Measurements from ENCODE around the gene CCNL2. TPM values are rescaled to one million over a fixed set of nuclear protein-coding genes. Genes with fewer than 3 reads are reported as not detected.
A peak's percentile ranks its signal among the peaks of the same experiment; 100 is the strongest.

The CCNL2 gene
- total and polyA plus RNA-seq, 2 of the 13 experiments (the other 11 are each of a cell fraction or from before 2014, with no cell fraction given): 105 to 340 TPM

GRCh38 chr1:1432951-1433803 is 34.0 kb upstream of the CCNL2 start (continued):
- TF ChIP-seq ZFP41 (CRISPR knock-in tag; IDR thresholded peaks at IDR 0.05; ENCODE audit: borderline replicate concordance): no peak
- no peak; the same call in 1 of the 2 replicates for TF ChIP-seq ZNF619 (CRISPR knock-in tag; IDR thresholded peaks at IDR 0.05)
- no peak for TF ChIP-seq ZNF468 (CRISPR knock-in tag; IDR thresholded peaks at IDR 0.05)
- 0 out of 2 replicates have a peak, but pooled peaks have one; percentile 75 for TF ChIP-seq HINFP (CRISPR knock-in tag; IDR thresholded peaks at IDR 0.05; ENCODE audit: low read depth)
- TF ChIP-seq HOXA3 (CRISPR knock-in tag; IDR thresholded peaks at IDR 0.05): peak; percentile 52
- no peak for TF ChIP-seq GPBP1L1 (CRISPR knock-in tag; IDR thresholded peaks at IDR 0.05)
- no peak; the same call in 1 of the 2 replicates for TF ChIP-seq ZNF556 (CRISPR knock-in tag; IDR thresholded peaks at IDR 0.05; ENCODE audit: borderline replicate concordance)
- no peak for TF ChIP-seq ZSCAN12 (CRISPR knock-in tag; IDR thresholded peaks at IDR 0.05)
- TF ChIP-seq ZNF234 (CRISPR knock-in tag; conservative IDR thresholded peaks at IDR 0.05): no peak; the same call in none of the 2 replicates
- TF ChIP-seq TCF7L2 (IDR thresholded peaks at IDR 0.05; ENCODE audit: low read depth, low read length): no peak
- 0 out of 2 replicates have a peak, but pooled peaks have one; percentile 60 for TF ChIP-seq KLF11 (CRISPR knock-in tag; IDR thresholded peaks at IDR 0.05)
- TF ChIP-seq ATRX (CRISPR knock-in tag; IDR thresholded peaks at IDR 0.05; ENCODE audit: borderline replicate concordance): no peak
- TF ChIP-seq CBX5 (CRISPR knock-in tag; IDR thresholded peaks at IDR 0.05; ENCODE audit: borderline replicate concordance): peak; percentile 84
- TF ChIP-seq KLF12 (CRISPR knock-in tag; IDR thresholded peaks at IDR 0.05; ENCODE audit: borderline replicate concordance): peak; percentile 73; the same call in 1 of the 2 replicates
- TF ChIP-seq KAT7 (CRISPR knock-in tag; IDR thresholded peaks at IDR 0.05; ENCODE audit: borderline replicate concordance): no peak
- peak; percentile 62 for TF ChIP-seq ZNF768 (CRISPR knock-in tag; IDR thresholded peaks at IDR 0.05)
- 0 out of 2 replicates have a peak, but pooled peaks have one; percentile 44 for TF ChIP-seq SP2 (CRISPR knock-in tag; IDR thresholded peaks at IDR 0.05)
- no peak for TF ChIP-seq HOXA7 (CRISPR knock-in tag; IDR thresholded peaks at IDR 0.05)
- peak; percentile 86 for TF ChIP-seq SRSF1 (optimal IDR thresholded peaks at IDR 0.05; ENCODE audit: low read depth, low read length)
- no peak for TF ChIP-seq SRF (IDR thresholded peaks at IDR 0.05; ENCODE audit: low read depth, low read length)
- TF ChIP-seq CTCF (CRISPR knock-in tag; IDR thresholded peaks at IDR 0.05): peak; percentile 31
- no peak for TF ChIP-seq CBX1 (IDR thresholded peaks at IDR 0.05; ENCODE audit: low read depth)
- no peak for TF ChIP-seq ZNF160 (CRISPR knock-in tag; IDR thresholded peaks at IDR 0.05)
- TF ChIP-seq ZNF256 (CRISPR knock-in tag; conservative IDR thresholded peaks at IDR 0.05): no peak
